PC-3 (cell line): Measurements from ENCODE around the gene SHF. TPM values are rescaled to one million over a fixed set of nuclear protein-coding genes. Genes with fewer than 3 reads are reported as not detected.

ENCODE experiments used
- ATAC-seq: fragments of 200-7000 bp; cut with Tn5 transposase; 2 replicates; pipeline ENCODE4 v1.9.1; 2020; ENCODE audit warnings: mild to moderate bottlenecking, moderate library complexity
- BruUV-seq: library from RNA; stranded (reverse); fragments of 400-500 nt; replicated peaks from 2 replicates; lab custom pipeline; 2021; lab: Mats Ljungman, UMichigan
- CTCF ChIA-PET: fragments of 300-600 bp; sonication (Branson Sonifier 250); formaldehyde crosslinking; loops from one replicate; lab custom pipeline; 2022; ENCODE audit warnings: antibody characterized with exemption; lab: Charles Lee
- POLR2A ChIA-PET: fragments of 300-600 bp; sonication (Branson Sonifier 250); formaldehyde crosslinking; loops from one replicate; lab custom pipeline; 2022; ENCODE audit warnings: antibody characterized with exemption; ENCODE audit not compliant: unreplicated experiment; lab: Charles Lee
- DNase-seq: peaks from one replicate; pipeline ENCODE4 v3.0.0-alpha.2; 2015
- H2AFZ ChIP-seq: fragments of 300-600 bp; sonication (generic); 2 replicates; pipeline ENCODE4 v1.6.0; 2016; ENCODE audit warnings: antibody characterized with exemption, low read length
- H3F3A ChIP-seq: fragments of 300-600 bp; sonication (generic); one replicate; pipeline ENCODE4 v1.6.0; 2017; ENCODE audit warnings: antibody characterized with exemption, low read length, control low read depth, mild to moderate bottlenecking; ENCODE audit not compliant: unreplicated experiment
- H3K27ac ChIP-seq: fragments of 300-600 bp; sonication (generic); 2 replicates; pipeline ENCODE4 v1.5.1; 2016; ENCODE audit warnings: mild to moderate bottlenecking, low read length
- H3K27me3 ChIP-seq: fragments of 300-600 bp; sonication (generic); 2 replicates; pipeline ENCODE4 v1.6.1; 2016; ENCODE audit warnings: low read length, mixed read lengths
- H3K36me3 ChIP-seq: fragments of 300-600 bp; sonication (generic); 2 replicates; pipeline ENCODE4 v1.6.1; 2016; ENCODE audit warnings: low read depth, mixed run types, low read length, mixed read lengths
- H3K4me1 ChIP-seq: fragments of 300-600 bp; sonication (generic); 2 replicates; pipeline ENCODE4 v1.5.1; 2016; ENCODE audit warnings: low read length; ENCODE audit not compliant: insufficient read depth
- H3K4me2 ChIP-seq: fragments of 300-600 bp; sonication (generic); 2 replicates; pipeline ENCODE4 v1.6.0; 2016; ENCODE audit warnings: low read length
- H3K4me3 ChIP-seq: fragments of 300-600 bp; sonication (generic); 2 replicates; pipeline ENCODE4 v1.5.1; 2016; ENCODE audit warnings: mild to moderate bottlenecking, low read length, mixed read lengths
- H3K79me2 ChIP-seq: fragments of 300-600 bp; sonication (generic); 2 replicates; pipeline ENCODE4 v1.6.1; 2017; ENCODE audit warnings: low read length, mixed read lengths
- H3K9ac ChIP-seq: fragments of 300-600 bp; sonication (generic); 2 replicates; pipeline ENCODE4 v1.6.0; 2016; ENCODE audit warnings: mild to moderate bottlenecking, low read length
- H3K9me2 ChIP-seq: fragments of 300-600 bp; sonication (generic); replicated peaks from 2 replicates; pipeline ENCODE4 v1.6.1; 2016; ENCODE audit warnings: mixed run types, low read length, mixed read lengths
- H3K9me3 ChIP-seq: fragments of 300-600 bp; sonication (generic); 2 replicates; pipeline ENCODE4 v1.6.1; 2016; ENCODE audit warnings: low read length, mixed read lengths
- H4K20me1 ChIP-seq: fragments of 300-600 bp; sonication (generic); 2 replicates; pipeline ENCODE4 v1.6.1; 2016; ENCODE audit warnings: low read length, mixed read lengths
- EZH2 ChIP-seq: fragments of 300-600 bp; sonication (generic); IDR thresholded peaks from one replicate; pipeline ENCODE4 v1.6.1; 2017; ENCODE audit warnings: antibody characterized with exemption, mild to moderate bottlenecking, low read length; ENCODE audit not compliant: unreplicated experiment
- EZH2phosphoT487 ChIP-seq: fragments of 300-600 bp; sonication (generic); IDR thresholded peaks from 2 replicates; pipeline ENCODE4 v1.6.1; 2018; ENCODE audit warnings: mild to moderate bottlenecking, antibody characterized with exemption, low read length, borderline replicate concordance
- intact Hi-C: fragments of 100-400 bp; cut with micrococcal nuclease; formaldehyde crosslinking; loops from 2 replicates; pipeline ENCODE4 v1.9.0; 2023
- total RNA-seq: library from RNA; depleted of rRNA; stranded (reverse); fragments of >200 nt; gene quantifications from 2 replicates; pipeline ENCODE4 v1.2.3, GENCODE V29; 2014
- TF ChIP-seq, protein P1 (sequence below): fragments of 300-600 bp; sonication (generic); conservative IDR thresholded peaks from 2 replicates; pipeline ENCODE4 v1.5.1; 2017; ENCODE audit warnings: antibody characterized with exemption, low read depth, mild to moderate bottlenecking, low read length

The SHF gene
- total RNA-seq, 1 experiment from 2014 or later: 1.2 TPM

DNA sequence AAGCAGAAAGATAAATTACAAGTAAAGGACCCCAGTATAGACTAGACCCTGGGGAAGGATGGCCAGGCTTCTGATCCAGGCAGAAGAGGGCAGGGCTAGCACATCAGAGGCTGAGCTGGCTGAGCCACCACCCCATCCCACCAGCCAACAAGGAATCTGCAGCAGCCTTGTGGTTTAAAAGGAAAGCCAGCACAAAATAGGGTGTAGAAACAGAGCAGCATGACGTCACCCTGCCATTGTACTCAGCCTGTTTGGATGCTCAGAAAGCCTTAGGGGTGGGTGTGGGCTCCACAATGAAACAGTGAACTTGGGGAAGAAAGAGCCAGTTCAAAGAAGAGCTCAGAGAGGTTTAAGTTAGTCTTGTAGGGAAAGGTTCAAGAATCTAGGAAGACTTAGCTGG, 29.8 kb downstream of the SHF start:
- ChIA-PET CTCF (interaction anchor here (0.7 to 1.2 kb wide), 3 partner anchors 9 to 40 kb away, joined by 4 to 9 read pairs (median 7); no protein-coding TSS in a partner anchor), POLR2A (interaction anchor here (0.5 kb wide), 1 partner anchor 46 kb away, joined by 8 read pairs; no protein-coding TSS in a partner anchor)
- Histone ChIP-seq H3F3A (no peaks in the 10 kb centered on the region), H3K36me3 (no peaks in the 10 kb centered on the region), H3K79me2 (no peaks in the 10 kb centered on the region), H3K4me2 (no peak overlapping the region), H3K27ac (peak overlapping the region; percentile 38; the same call in 1 of the 2 replicates), H3K9ac (no peak overlapping the region), H3K9me3 (no peaks in the 10 kb centered on the region), H3K4me1 (peaks cover 24% of the 10 kb centered on the region), H4K20me1 (no peaks in the 10 kb centered on the region), H3K9me2 (no peaks in the 10 kb centered on the region), H3K27me3 (no peaks in the 10 kb centered on the region), H2AFZ (no peak overlapping the region), H3K4me3 (no peak overlapping the region)
- DNase-seq: peak; percentile 74
- intact Hi-C loops: no loop called here
- no peak for TF ChIP-seq EZH2
- TF ChIP-seq, protein P1, sequence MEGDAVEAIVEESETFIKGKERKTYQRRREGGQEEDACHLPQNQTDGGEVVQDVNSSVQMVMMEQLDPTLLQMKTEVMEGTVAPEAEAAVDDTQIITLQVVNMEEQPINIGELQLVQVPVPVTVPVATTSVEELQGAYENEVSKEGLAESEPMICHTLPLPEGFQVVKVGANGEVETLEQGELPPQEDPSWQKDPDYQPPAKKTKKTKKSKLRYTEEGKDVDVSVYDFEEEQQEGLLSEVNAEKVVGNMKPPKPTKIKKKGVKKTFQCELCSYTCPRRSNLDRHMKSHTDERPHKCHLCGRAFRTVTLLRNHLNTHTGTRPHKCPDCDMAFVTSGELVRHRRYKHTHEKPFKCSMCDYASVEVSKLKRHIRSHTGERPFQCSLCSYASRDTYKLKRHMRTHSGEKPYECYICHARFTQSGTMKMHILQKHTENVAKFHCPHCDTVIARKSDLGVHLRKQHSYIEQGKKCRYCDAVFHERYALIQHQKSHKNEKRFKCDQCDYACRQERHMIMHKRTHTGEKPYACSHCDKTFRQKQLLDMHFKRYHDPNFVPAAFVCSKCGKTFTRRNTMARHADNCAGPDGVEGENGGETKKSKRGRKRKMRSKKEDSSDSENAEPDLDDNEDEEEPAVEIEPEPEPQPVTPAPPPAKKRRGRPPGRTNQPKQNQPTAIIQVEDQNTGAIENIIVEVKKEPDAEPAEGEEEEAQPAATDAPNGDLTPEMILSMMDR: no peak
- no peak for TF ChIP-seq EZH2phosphoT487
- peak; percentile 45 for ATAC-seq
- BruUV-seq: no TSS peak

DNA sequence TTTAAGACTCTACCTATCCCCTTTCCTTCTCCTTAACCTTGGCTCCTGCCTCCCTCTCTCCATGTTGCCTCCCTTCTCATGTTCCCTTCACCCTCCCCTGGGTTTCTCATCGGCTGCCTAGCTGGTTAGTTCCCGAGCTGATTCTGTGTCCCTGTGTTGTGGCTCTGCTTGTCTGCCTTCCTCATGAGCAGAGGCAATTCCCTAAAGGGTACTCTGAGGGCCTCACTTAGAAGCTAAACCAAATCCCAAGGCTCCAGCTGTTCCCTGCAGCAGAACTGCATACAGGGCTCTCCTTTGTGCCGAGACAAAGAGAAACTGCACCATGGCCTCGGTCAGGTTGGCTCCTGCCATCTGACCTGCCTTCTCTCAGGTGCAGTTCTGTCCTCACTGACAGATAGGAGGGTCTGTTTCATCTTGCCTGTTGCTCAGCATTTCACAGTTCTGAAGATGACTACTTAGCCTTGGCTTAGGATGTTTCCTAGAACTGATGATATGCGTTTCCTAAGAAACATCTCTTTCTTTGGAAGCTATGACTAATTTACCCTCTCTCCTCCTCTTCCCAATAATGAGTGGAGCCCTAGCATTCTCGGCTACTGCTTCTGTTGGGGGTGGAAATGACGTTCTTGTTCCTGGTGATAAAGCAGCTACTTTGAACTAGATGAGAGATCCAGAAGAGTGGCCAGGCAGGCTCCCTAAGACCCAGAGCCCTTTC, 30.9 kb downstream of the SHF start:
- no TSS peak for BruUV-seq
- CTCF ChIA-PET: interaction anchor here (0.6 kb wide), 1 partner anchor 48 kb away, joined by 3 read pairs; no protein-coding TSS in a partner anchor
- no peak for TF ChIP-seq EZH2phosphoT487
- TF ChIP-seq, protein P1: no peak
- no peak for TF ChIP-seq EZH2
- POLR2A ChIA-PET: no interaction called here
- H3F3A ChIP-seq: no peaks in the 10 kb centered on the region
- no peak overlapping the region for H2AFZ ChIP-seq
- H3K4me2 ChIP-seq: no peak overlapping the region
- no peak overlapping the region for H3K9ac ChIP-seq
- no peaks in the 10 kb centered on the region for H4K20me1 ChIP-seq
- DNase-seq (no peak), ATAC-seq (no peak)
- no peaks in the 10 kb centered on the region for H3K27me3 ChIP-seq
- intact Hi-C loops: no loop called here
- no peak overlapping the region for H3K27ac ChIP-seq
- no peaks in the 10 kb centered on the region for H3K36me3 ChIP-seq
- no peaks in the 10 kb centered on the region for H3K9me3 ChIP-seq
- no peak overlapping the region for H3K4me3 ChIP-seq
- H3K4me1 ChIP-seq: peaks cover 13% of the 10 kb centered on the region
- no peaks in the 10 kb centered on the region for H3K9me2 ChIP-seq
- H3K79me2 ChIP-seq: no peaks in the 10 kb centered on the region

DNA sequence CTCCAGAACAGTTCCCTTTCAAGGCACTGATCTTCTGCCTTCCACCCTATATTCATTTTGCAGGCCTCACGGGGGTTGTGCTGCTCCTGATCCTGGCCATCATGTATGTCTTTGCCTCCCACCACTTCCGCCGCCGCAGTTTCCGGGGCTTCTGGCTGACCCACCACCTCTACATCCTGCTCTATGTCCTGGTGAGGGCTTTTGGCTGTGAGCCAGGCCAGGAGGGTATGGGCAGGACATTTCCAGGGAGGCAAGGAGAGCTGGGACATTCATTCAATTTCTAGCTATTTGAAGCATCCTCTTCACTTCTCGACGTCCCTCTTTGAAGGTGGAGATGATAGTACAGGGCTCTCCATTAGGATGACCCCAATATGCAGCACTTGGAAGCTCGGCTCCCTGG, 32.0 kb downstream of the SHF start:
- no peak overlapping the region for H3K9ac ChIP-seq
- no peaks in the 10 kb centered on the region for H3K9me2 ChIP-seq
- no peaks in the 10 kb centered on the region for H3K36me3 ChIP-seq
- no peaks in the 10 kb centered on the region for H3K9me3 ChIP-seq
- H3K79me2 ChIP-seq: no peaks in the 10 kb centered on the region
- BruUV-seq: no TSS peak
- H3K4me1 ChIP-seq: peaks cover 13% of the 10 kb centered on the region
- ATAC-seq (no peak), DNase-seq (no peak)
- ChIA-PET POLR2A (no interaction called here), CTCF (no interaction called here)
- H3K27me3 ChIP-seq: no peaks in the 10 kb centered on the region
- no peak overlapping the region for H2AFZ ChIP-seq
- intact Hi-C loops: no loop called here
- H3F3A ChIP-seq: no peaks in the 10 kb centered on the region
- no peak overlapping the region for H3K27ac ChIP-seq
- H3K4me2 ChIP-seq: no peak overlapping the region
- H3K4me3 ChIP-seq: no peak overlapping the region
- no peak for TF ChIP-seq EZH2
- TF ChIP-seq EZH2phosphoT487: no peak
- TF ChIP-seq, protein P1: no peak
- H4K20me1 ChIP-seq: no peaks in the 10 kb centered on the region
